Activated naive CD8-positive, alpha-beta T cell treated with anti-CD3 and anti-CD28 coated beads, Interleukin-2, amount 50 U/mL, for 24 hours (primary cell): ENCODE measurements around the gene SPATA22.
"Not testable (repeated sequence)": the region's sequence is repeated elsewhere in the genome, so short reads cannot be mapped to it uniquely, and the experiment has no call there.

Experiments used
- ATAC-seq: fragments of 150-1000 bp; cut with Tn5 transposase; one replicate; pipeline ENCODE4 v1.10.0; 2021
- DNase-seq: peaks from one replicate; pipeline ENCODE4 v3.0.0; 2021
- H3K27ac Mint-ChIP-seq: one replicate; pipeline ENCODE4 v1.8.0; 2021; ENCODE audit warnings: mild to moderate bottlenecking, mixed read lengths
- H3K27me3 Mint-ChIP-seq: one replicate; pipeline ENCODE4 v1.8.0; 2021; ENCODE audit warnings: mixed read lengths
- H3K36me3 Mint-ChIP-seq: one replicate; pipeline ENCODE4 v1.8.0; 2021; ENCODE audit warnings: low read depth, mixed read lengths
- H3K4me1 Mint-ChIP-seq: one replicate; pipeline ENCODE4 v1.8.0; 2021; ENCODE audit warnings: mixed read lengths
- H3K4me3 Mint-ChIP-seq: one replicate; pipeline ENCODE4 v1.8.0; 2021; ENCODE audit warnings: mild to moderate bottlenecking, moderate library complexity, mixed read lengths
- H3K9me3 Mint-ChIP-seq: one replicate; pipeline ENCODE4 v1.8.0; 2021; ENCODE audit warnings: mixed read lengths

SPATA22 gene

GRCh38 chr17:3471599-3471998 lies at the start of gene SPATA22:
Gene SPATA22 (minus strand): TSS chr17:3471819. CDS start chr17:3469325, 2,494 bp downstream.
- ATAC-seq, result no peak
- H3K9me3 Mint-ChIP-seq, result no peaks in the 10 kb centered on the region

GRCh38 chr17:3519472-3519871 lies 47.9 kb upstream of the SPATA22 start:
- not testable (repeated sequence) for H3K27ac Mint-ChIP-seq, H3K9me3 Mint-ChIP-seq, H3K27me3 Mint-ChIP-seq, DNase-seq, ATAC-seq, H3K36me3 Mint-ChIP-seq, H3K4me3 Mint-ChIP-seq, H3K4me1 Mint-ChIP-seq

More at GRCh38 chr17:3471599-3471998, at the start of gene SPATA22:
- no peaks in the 10 kb centered on the region for H3K36me3 Mint-ChIP-seq
- H3K27me3 Mint-ChIP-seq, result peaks cover 2% of the 10 kb centered on the region
- DNase-seq, result no peak
- H3K27ac Mint-ChIP-seq, result no peak within 1 kb of the TSS
- no peak within 1 kb of the TSS for H3K4me3 Mint-ChIP-seq
- H3K4me1 Mint-ChIP-seq, result no peaks in the 10 kb centered on the region

GRCh38 chr17:3514873-3515272 lies 43.3 kb upstream of the SPATA22 start:
- Mint-ChIP-seq H3K36me3 (no peaks in the 10 kb centered on the region), H3K27me3 (peaks cover 2% of the 10 kb centered on the region), H3K4me3 (no peak overlapping the region), H3K9me3 (no peaks in the 10 kb centered on the region), H3K27ac (no peak overlapping the region), H3K4me1 (no peaks in the 10 kb centered on the region)
- ATAC-seq, result no peak
- DNase-seq, result no peak

GRCh38 chr17:3514167-3514566 lies 42.5 kb upstream of the SPATA22 start:
- H3K9me3 Mint-ChIP-seq, H3K27ac Mint-ChIP-seq, DNase-seq, H3K27me3 Mint-ChIP-seq, H3K4me1 Mint-ChIP-seq, ATAC-seq, H3K36me3 Mint-ChIP-seq, H3K4me3 Mint-ChIP-seq: not testable (repeated sequence)

GRCh38 chr17:3513305-3514035 lies 41.9 kb upstream of the SPATA22 start:
- Mint-ChIP-seq H3K9me3 (no peaks in the 10 kb centered on the region), H3K4me1 (no peaks in the 10 kb centered on the region), H3K27ac (no peak overlapping the region), H3K36me3 (no peaks in the 10 kb centered on the region), H3K27me3 (peaks cover 2% of the 10 kb centered on the region), H3K4me3 (no peak overlapping the region)
- no peak for DNase-seq
- ATAC-seq, result no peak

- Mint-ChIP-seq H3K27ac (no peak overlapping the region), H3K9me3 (no peaks in the 10 kb centered on the region), H3K27me3 (peaks cover 2% of the 10 kb centered on the region), H3K4me3 (no peak overlapping the region), H3K36me3 (no peaks in the 10 kb centered on the region), H3K4me1 (no peaks in the 10 kb centered on the region)
- ATAC-seq, result no peak
- DNase-seq, result no peak
Measured at GRCh38 chr17:3512505-3513171, 41.0 kb upstream of the SPATA22 start.

GRCh38 chr17:3511852-3512504 lies 40.4 kb upstream of the SPATA22 start:
- Mint-ChIP-seq H3K4me1 (no peaks in the 10 kb centered on the region), H3K4me3 (no peak overlapping the region), H3K36me3 (no peaks in the 10 kb centered on the region), H3K27ac (no peak overlapping the region), H3K9me3 (no peaks in the 10 kb centered on the region), H3K27me3 (peaks cover 2% of the 10 kb centered on the region)
- ATAC-seq (no peak), DNase-seq (no peak)

GRCh38 chr17:3510090-3510489 lies 38.5 kb upstream of the SPATA22 start:
- Mint-ChIP-seq H3K27me3 (no peaks in the 10 kb centered on the region), H3K27ac (no peak overlapping the region), H3K9me3 (no peaks in the 10 kb centered on the region), H3K36me3 (no peaks in the 10 kb centered on the region), H3K4me3 (no peak overlapping the region), H3K4me1 (no peaks in the 10 kb centered on the region)
- DNase-seq, result no peak
- ATAC-seq, result no peak

GRCh38 chr17:3507869-3508268 lies 36.2 kb upstream of the SPATA22 start:
- ATAC-seq, result no peak
- H3K4me1 Mint-ChIP-seq, result no peaks in the 10 kb centered on the region
- no peaks in the 10 kb centered on the region for H3K9me3 Mint-ChIP-seq
- H3K36me3 Mint-ChIP-seq, result no peaks in the 10 kb centered on the region
- H3K27me3 Mint-ChIP-seq, result no peaks in the 10 kb centered on the region
- DNase-seq, result no peak
- H3K27ac Mint-ChIP-seq, result no peak overlapping the region
- no peak overlapping the region for H3K4me3 Mint-ChIP-seq

GRCh38 chr17:3507071-3507470 lies 35.5 kb upstream of the SPATA22 start:
- no peak overlapping the region for H3K4me3 Mint-ChIP-seq
- no peak overlapping the region for H3K27ac Mint-ChIP-seq
- no peak for DNase-seq
- H3K9me3 Mint-ChIP-seq, result no peaks in the 10 kb centered on the region
- H3K36me3 Mint-ChIP-seq, result no peaks in the 10 kb centered on the region
- H3K27me3 Mint-ChIP-seq, result no peaks in the 10 kb centered on the region
- H3K4me1 Mint-ChIP-seq, result no peaks in the 10 kb centered on the region
- no peak for ATAC-seq

- Mint-ChIP-seq H3K36me3 (no peaks in the 10 kb centered on the region), H3K27ac (no peak overlapping the region), H3K27me3 (no peaks in the 10 kb centered on the region), H3K9me3 (no peaks in the 10 kb centered on the region), H3K4me3 (no peak overlapping the region), H3K4me1 (no peaks in the 10 kb centered on the region)
- ATAC-seq (no peak), DNase-seq (no peak)
Measured at GRCh38 chr17:3506054-3506453, 34.4 kb upstream of the SPATA22 start.

- no peaks in the 10 kb centered on the region for H3K36me3 Mint-ChIP-seq
- H3K27me3 Mint-ChIP-seq, result no peaks in the 10 kb centered on the region
- H3K27ac Mint-ChIP-seq, result no peak overlapping the region
- H3K4me3 Mint-ChIP-seq, result no peak overlapping the region
- no peaks in the 10 kb centered on the region for H3K9me3 Mint-ChIP-seq
- ATAC-seq, result no peak
- DNase-seq, result no peak
- no peaks in the 10 kb centered on the region for H3K4me1 Mint-ChIP-seq
Measured at GRCh38 chr17:3505008-3505407, 33.4 kb upstream of the SPATA22 start.

- no peak overlapping the region for H3K27ac Mint-ChIP-seq
- ATAC-seq (no peak), DNase-seq (no peak)
- no peaks in the 10 kb centered on the region for H3K4me1 Mint-ChIP-seq
- no peaks in the 10 kb centered on the region for H3K27me3 Mint-ChIP-seq
- no peaks in the 10 kb centered on the region for H3K36me3 Mint-ChIP-seq
- H3K9me3 Mint-ChIP-seq, result no peaks in the 10 kb centered on the region
- H3K4me3 Mint-ChIP-seq, result no peak overlapping the region
Measured at GRCh38 chr17:3503285-3503684, 31.7 kb upstream of the SPATA22 start.

- Mint-ChIP-seq H3K9me3 (no peaks in the 10 kb centered on the region), H3K4me1 (no peaks in the 10 kb centered on the region), H3K36me3 (no peaks in the 10 kb centered on the region), H3K27me3 (no peaks in the 10 kb centered on the region), H3K27ac (no peak overlapping the region), H3K4me3 (no peak overlapping the region)
- DNase-seq, result no peak
- ATAC-seq, result no peak
Measured at GRCh38 chr17:3502466-3502865, 30.8 kb upstream of the SPATA22 start.

GRCh38 chr17:3501344-3501743 lies 29.7 kb upstream of the SPATA22 start:
- H3K4me1 Mint-ChIP-seq, result no peaks in the 10 kb centered on the region
- H3K27me3 Mint-ChIP-seq, result peaks cover under 1% of the 10 kb centered on the region
- H3K4me3 Mint-ChIP-seq, result no peak overlapping the region
- DNase-seq (no peak), ATAC-seq (no peak)
- H3K36me3 Mint-ChIP-seq, result no peaks in the 10 kb centered on the region
- H3K9me3 Mint-ChIP-seq, result no peaks in the 10 kb centered on the region
- H3K27ac Mint-ChIP-seq, result no peak overlapping the region
